ENCODE results near the gene GALNT10. TPM values are rescaled to one million over a fixed set of nuclear protein-coding genes. Genes with fewer than 3 reads are reported as not detected.

The GALNT10 gene
- 10.0 and 23.2 TPM in 2 replicates for total RNA-seq

GRCh38 chr5:154190595-154191304 is at the start of gene GALNT10:
TSS of gene GALNT10 (plus strand) at chr5:154190733. CDS start at chr5:154190867, 134 bp downstream.

GRCh38 chr5:154445422-154446194 is 255.1 kb downstream of the GALNT10 start, which contains the start of gene SAP30L:
TSS of gene SAP30L (plus strand) at chr5:154445997. CDS start at chr5:154446605, 608 bp downstream.

Other genes with a start within 250 kb of the GALNT10 start
- 38.0 and 40.2 TPM in 2 replicates for gene FAM114A2, start 151.8 kb upstream of the GALNT10 start, total RNA-seq
- gene MFAP3, start 151.8 kb upstream of the GALNT10 start, total RNA-seq, result 44.0 and 49.9 TPM in 2 replicates